ENCODE results near the gene HK1.

- TF ChIP-seq GATA2 (IDR thresholded peaks at IDR 0.05; ENCODE audit: low read depth, low read length) (no peak), GATA3 (IDR thresholded peaks at IDR 0.05; ENCODE audit: low read depth, low read length) (no peak)
Measured at GRCh38 chr10:69413221-69413865, 135.0 kb downstream of the HK1 start.

All from SH-SY5Y (cell line).